ENCODE measurements around the gene PROSER2.
"Not testable (repeated sequence)": the region's sequence is repeated elsewhere in the genome, so short reads cannot be mapped to it uniquely, and the experiment has no call there.

The PROSER2 gene

DNA sequence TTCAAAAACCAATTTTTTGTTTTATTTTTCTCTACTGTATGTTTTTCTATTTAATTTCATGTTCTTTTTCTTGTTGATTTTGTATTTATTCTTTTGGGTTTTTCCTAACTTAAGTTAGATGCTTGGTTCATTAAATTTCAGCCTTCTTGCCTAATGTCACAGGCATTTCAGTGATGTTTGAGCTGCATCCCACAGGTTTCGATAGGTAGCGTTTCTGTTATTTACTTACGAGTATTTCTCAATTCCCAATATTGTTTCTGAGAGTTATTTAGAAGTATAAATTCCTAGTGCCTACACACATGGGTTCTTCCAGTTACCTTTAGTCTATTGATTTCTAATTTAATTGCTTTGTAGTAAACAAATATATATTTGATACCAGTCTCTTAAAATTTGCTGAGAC is 18.2 kb downstream of the PROSER2 start:
- no peak overlapping the region for H3K4me3 ChIP-seq (replicated peaks in 1 of 2; ENCODE audit: low read depth in 2 of 2, low read length in 2 of 2)
- no peak for DNase-seq (ENCODE audit: low read depth in 2 of 2)
- TF ChIP-seq, protein P1, sequence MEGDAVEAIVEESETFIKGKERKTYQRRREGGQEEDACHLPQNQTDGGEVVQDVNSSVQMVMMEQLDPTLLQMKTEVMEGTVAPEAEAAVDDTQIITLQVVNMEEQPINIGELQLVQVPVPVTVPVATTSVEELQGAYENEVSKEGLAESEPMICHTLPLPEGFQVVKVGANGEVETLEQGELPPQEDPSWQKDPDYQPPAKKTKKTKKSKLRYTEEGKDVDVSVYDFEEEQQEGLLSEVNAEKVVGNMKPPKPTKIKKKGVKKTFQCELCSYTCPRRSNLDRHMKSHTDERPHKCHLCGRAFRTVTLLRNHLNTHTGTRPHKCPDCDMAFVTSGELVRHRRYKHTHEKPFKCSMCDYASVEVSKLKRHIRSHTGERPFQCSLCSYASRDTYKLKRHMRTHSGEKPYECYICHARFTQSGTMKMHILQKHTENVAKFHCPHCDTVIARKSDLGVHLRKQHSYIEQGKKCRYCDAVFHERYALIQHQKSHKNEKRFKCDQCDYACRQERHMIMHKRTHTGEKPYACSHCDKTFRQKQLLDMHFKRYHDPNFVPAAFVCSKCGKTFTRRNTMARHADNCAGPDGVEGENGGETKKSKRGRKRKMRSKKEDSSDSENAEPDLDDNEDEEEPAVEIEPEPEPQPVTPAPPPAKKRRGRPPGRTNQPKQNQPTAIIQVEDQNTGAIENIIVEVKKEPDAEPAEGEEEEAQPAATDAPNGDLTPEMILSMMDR (IDR thresholded peaks at IDR 0.05; ENCODE audit: low read depth, low read length): no peak

DNA sequence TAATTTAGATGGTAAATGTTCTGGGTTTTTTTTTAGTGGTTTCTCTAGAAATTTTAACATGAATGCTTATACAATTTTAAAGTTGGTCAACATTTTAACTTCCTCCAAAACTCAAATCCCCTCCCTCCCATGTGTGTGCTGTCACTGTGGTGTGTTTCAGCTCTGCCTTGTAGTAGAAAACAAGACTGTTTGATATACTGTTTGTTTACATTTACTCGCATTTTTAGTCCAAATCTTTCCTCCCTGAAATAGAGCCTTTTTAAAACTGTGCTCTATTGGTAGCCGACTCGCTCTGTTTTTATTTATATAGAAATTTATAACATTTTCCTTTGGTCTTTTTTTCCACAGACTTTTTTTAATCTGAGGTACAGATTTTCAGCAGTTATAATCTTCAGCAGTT is 19.3 kb downstream of the PROSER2 start:
- no peak overlapping the region for H3K4me3 ChIP-seq (replicated peaks in 1 of 2; ENCODE audit: low read depth in 2 of 2, low read length in 2 of 2)
- no peak for DNase-seq (ENCODE audit: low read depth in 2 of 2)
- TF ChIP-seq, protein P1 (IDR thresholded peaks at IDR 0.05; ENCODE audit: low read depth, low read length): no peak

DNA sequence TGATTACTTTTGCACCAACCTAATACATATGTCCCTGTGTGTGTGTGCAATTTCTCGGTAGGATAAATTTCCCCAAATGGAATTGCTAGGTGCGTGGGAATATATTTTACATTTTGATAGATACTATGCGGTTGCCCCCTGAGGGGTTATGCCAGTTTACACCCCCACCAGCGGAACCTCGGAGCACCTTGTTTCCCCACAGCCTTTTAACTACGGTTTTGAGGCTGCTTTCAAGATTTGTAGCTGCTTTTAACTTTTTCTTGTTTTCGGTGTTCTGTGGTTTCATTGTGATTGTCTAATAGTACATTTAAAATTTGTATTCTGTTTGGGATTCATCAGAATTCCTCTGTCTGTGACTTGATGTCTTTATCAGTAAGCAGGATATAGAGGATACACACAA is 22.0 kb downstream of the PROSER2 start:
- no peak for DNase-seq (ENCODE audit: low read depth in 2 of 2)
- TF ChIP-seq, protein P1 (IDR thresholded peaks at IDR 0.05; ENCODE audit: low read depth, low read length): no peak
- no peak overlapping the region for H3K4me3 ChIP-seq (replicated peaks in 1 of 2; ENCODE audit: low read depth in 2 of 2, low read length in 2 of 2)

DNA sequence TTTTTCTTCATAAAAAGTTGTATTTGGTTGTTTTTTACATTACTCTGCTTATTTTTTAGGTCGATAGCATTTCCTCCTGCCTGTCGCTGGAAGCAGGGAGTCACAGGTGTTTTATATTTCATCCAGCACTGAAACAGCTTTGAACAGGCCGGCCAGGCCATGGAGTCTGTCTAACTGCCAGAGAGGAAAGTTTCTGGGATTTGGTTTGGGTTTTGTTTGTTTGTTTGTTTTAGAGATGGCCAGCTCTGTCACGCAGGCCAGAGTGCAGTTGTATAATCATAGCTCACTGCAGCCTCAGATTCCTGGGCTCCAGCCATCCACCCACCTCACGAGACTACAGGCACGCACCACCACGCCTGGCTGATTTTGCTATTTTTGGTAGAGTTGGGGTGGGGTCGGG is 23.4 kb downstream of the PROSER2 start:
- no peak overlapping the region for H3K4me3 ChIP-seq (replicated peaks in 1 of 2; ENCODE audit: low read depth in 2 of 2, low read length in 2 of 2)
- DNase-seq (ENCODE audit: low read depth in 2 of 2): peak in 1 of 2 donors; percentile 12
- TF ChIP-seq, protein P1 (IDR thresholded peaks at IDR 0.05; ENCODE audit: low read depth, low read length): no peak

DNA sequence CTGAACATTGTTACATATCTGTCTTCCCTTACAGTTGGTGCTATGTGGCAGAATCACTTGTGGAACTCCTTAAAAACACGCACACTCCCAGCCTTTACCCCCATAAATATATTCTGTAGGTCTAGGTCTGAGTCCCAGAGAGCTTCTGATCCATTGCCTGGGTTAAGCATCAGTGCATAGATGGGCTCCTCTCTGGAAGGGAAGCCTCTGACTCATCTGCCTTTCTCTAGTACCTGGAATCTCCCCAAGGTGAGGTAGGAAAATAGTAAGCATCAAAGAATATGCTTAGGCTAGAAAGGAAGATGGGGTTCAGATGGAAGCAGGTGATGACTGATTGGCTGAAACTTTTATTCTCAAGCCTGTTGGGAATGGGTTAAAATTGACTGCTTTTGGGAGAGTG is 26.1 kb downstream of the PROSER2 start:
- no peak for DNase-seq (ENCODE audit: low read depth in 2 of 2)

DNA sequence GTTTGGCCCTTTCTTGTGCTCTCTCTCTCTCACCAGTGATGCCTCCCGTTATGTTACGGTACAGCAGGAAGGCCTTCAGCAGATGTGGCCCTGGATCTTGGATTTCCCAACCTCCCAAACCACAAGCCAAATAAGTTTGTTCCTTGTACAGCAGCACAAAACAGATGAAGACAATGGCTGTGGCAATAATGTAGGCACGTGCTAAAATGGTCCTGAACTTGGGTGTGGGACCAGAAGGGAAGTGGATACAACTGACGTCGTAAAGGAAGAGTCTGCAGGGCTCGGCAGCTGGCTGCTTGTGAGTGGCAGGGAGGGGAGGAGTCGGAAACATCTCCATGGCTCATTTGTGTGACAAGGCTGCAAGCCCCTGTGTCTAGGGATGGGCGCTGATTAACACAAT is 26.8 kb downstream of the PROSER2 start:
- no peak overlapping the region for H3K4me3 ChIP-seq (replicated peaks in 1 of 2; ENCODE audit: low read depth in 2 of 2, low read length in 2 of 2)
- TF ChIP-seq, protein P1 (IDR thresholded peaks at IDR 0.05; ENCODE audit: low read depth, low read length): no peak
- no peak for DNase-seq (ENCODE audit: low read depth in 2 of 2)

More for the DNA sequence above, 26.1 kb downstream of the PROSER2 start:
- H3K4me3 ChIP-seq (replicated peaks in 1 of 2; ENCODE audit: low read depth in 2 of 2, low read length in 2 of 2): no peak overlapping the region
- TF ChIP-seq, protein P1 (IDR thresholded peaks at IDR 0.05; ENCODE audit: low read depth, low read length): no peak

DNA sequence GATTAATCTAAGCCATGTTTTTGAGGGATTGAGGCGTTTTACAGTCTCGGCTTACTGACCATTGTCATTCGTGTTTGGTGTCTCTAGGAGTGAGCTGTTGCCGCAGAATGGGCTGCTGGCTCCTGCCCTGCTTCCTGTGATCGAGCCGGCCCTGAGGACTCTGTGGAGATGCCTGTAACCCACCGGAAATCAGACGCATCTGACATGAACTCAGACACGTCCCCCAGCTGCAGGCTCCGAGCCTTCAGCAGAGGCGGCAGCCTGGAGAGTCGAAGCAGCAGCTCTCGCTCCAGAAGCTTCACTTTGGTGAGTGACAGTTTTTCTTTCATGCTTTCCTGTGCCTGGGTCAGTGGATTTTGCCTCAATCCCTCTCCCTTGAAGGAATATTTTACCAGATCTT is 28.8 kb downstream of the PROSER2 start:
- TF ChIP-seq, protein P1 (IDR thresholded peaks at IDR 0.05; ENCODE audit: low read depth, low read length): no peak
- no peak for DNase-seq (ENCODE audit: low read depth in 2 of 2)
- H3K4me3 ChIP-seq (replicated peaks in 1 of 2; ENCODE audit: low read depth in 2 of 2, low read length in 2 of 2): no peak overlapping the region

DNA sequence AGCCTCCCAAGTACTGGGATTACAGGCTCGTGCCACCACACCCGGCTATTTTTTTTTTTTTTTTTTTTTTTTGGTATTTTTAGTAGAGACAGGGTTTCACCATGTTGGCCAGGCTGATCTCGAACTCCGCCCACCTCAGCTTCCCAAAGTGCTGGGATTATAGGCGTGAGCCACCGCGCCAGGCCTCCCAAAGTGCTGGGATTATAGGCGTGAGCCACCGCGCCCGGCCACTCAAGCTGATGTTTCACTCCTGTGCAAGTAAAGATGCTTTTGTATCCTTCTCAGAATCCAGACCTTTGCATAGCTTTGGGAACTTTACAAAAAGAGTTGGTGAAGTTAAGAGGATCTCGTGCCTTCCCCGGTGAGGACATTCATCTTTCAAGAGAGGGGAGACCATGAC is 29.5 kb downstream of the PROSER2 start:
- not testable (repeated sequence) for DNase-seq (ENCODE audit: low read depth in 2 of 2); H3K4me3 ChIP-seq (replicated peaks in 1 of 2; ENCODE audit: low read depth in 2 of 2, low read length in 2 of 2)

Data from cardiac fibroblast (primary cell).